IMR-90 (cell line): ENCODE data around the gene ALKBH5. TPM values are rescaled to one million over a fixed set of nuclear protein-coding genes. Genes with fewer than 3 reads are reported as not detected.

ENCODE experiments used
- ATAC-seq: fragments of 200-7000 bp; cut with Tn5 transposase; 2 replicates; pipeline ENCODE4 v1.9.1; 2020; ENCODE audit warnings: low read depth, mild to moderate bottlenecking, moderate library complexity
- BruUV-seq: library from RNA; stranded (reverse); fragments of 400-500 nt; replicated peaks from 2 replicates; lab custom pipeline; 2021; lab: Mats Ljungman, UMichigan
- CTCF ChIA-PET: fragments of 300-600 bp; formaldehyde crosslinking; extraction: SDS; loops from one replicate; lab custom pipeline; 2021; ENCODE audit warnings: antibody characterized with exemption; lab: Yijun Ruan, JAX
- POLR2A ChIA-PET: fragments of 300-600 bp; sonication (Branson Sonifier 250); formaldehyde crosslinking; loops from one replicate; lab custom pipeline; 2022; ENCODE audit warnings: antibody characterized with exemption; ENCODE audit not compliant: unreplicated experiment; lab: Charles Lee
- DNase-seq: peaks from one replicate; pipeline ENCODE4 v3.0.0; 2013
- H2AFZ ChIP-seq: replicated peaks from 2 replicates; pipeline ENCODE3; 2013; ENCODE audit warnings: low read length, mild to moderate bottlenecking; ENCODE audit not compliant: poor library complexity
- H2AK5ac ChIP-seq: 2 replicates; pipeline ENCODE4 v1.6.1; 2013; ENCODE audit warnings: low read depth, low read length, inconsistent platforms
- H2AK9ac ChIP-seq: replicated peaks from 2 replicates; pipeline ENCODE3; 2013; ENCODE audit warnings: mild to moderate bottlenecking, low read depth, low read length, moderate library complexity; ENCODE audit not compliant: poor library complexity
- H2BK120ac ChIP-seq: 2 replicates; pipeline ENCODE4 v1.6.1; 2013; ENCODE audit warnings: low read depth, low read length, inconsistent platforms
- H2BK15ac ChIP-seq: 3 replicates; pipeline ENCODE4 v1.6.1; 2013; ENCODE audit warnings: low read depth, low read length, inconsistent platforms
- H2BK20ac ChIP-seq: 2 replicates; pipeline ENCODE4 v1.6.1; 2013; ENCODE audit warnings: low read depth, mild to moderate bottlenecking, inconsistent platforms, low read length, moderate library complexity
- H2BK5ac ChIP-seq: 2 replicates; pipeline ENCODE4 v1.6.1; 2013; ENCODE audit warnings: mild to moderate bottlenecking, low read depth, low read length, inconsistent platforms; ENCODE audit not compliant: poor library complexity, severe bottlenecking
- H3K14ac ChIP-seq: replicated peaks from 2 replicates; pipeline ENCODE4 v1.6.1; 2013; ENCODE audit warnings: low read depth, low read length, inconsistent platforms
- H3K18ac ChIP-seq: 2 replicates; pipeline ENCODE4 v1.6.1; 2013; ENCODE audit warnings: low read depth, low read length, control low read depth
- H3K23ac ChIP-seq: 2 replicates; pipeline ENCODE4 v1.6.1; 2013; ENCODE audit warnings: low read depth, low read length, inconsistent platforms
- H3K27ac ChIP-seq: 2 replicates; pipeline ENCODE4 v1.5.1; 2013; ENCODE audit warnings: mild to moderate bottlenecking, control low read depth, low read length; ENCODE audit not compliant: insufficient read depth
- H3K27me3 ChIP-seq: 2 replicates; pipeline ENCODE4 v1.6.1; 2013; ENCODE audit warnings: low read length; ENCODE audit not compliant: control insufficient read depth, insufficient read depth
- H3K36me3 ChIP-seq: 2 replicates; pipeline ENCODE4 v1.6.1; 2013; ENCODE audit warnings: low read length, mixed read lengths; ENCODE audit not compliant: control insufficient read depth, insufficient read depth
- H3K4ac ChIP-seq: 2 replicates; pipeline ENCODE4 v1.6.1; 2013; ENCODE audit warnings: low read depth, low read length, inconsistent platforms
- H3K4me1 ChIP-seq: 2 replicates; pipeline ENCODE4 v1.6.1; 2013; ENCODE audit warnings: low read length, mixed read lengths; ENCODE audit not compliant: control insufficient read depth, insufficient read depth
- H3K4me2 ChIP-seq: 2 replicates; pipeline ENCODE4 v1.6.1; 2013; ENCODE audit warnings: low read depth, mild to moderate bottlenecking, control low read depth, low read length, moderate library complexity
- H3K4me3 ChIP-seq: 2 replicates; pipeline ENCODE4 v1.5.1; 2013; ENCODE audit warnings: low read depth, mild to moderate bottlenecking, control low read depth, low read length, moderate library complexity; ENCODE audit not compliant: insufficient read depth
- H3K56ac ChIP-seq: 2 replicates; pipeline ENCODE4 v1.6.1; 2013; ENCODE audit warnings: low read length, inconsistent platforms; ENCODE audit not compliant: insufficient read depth; ENCODE audit errors: extremely low read depth
- H3K79me1 ChIP-seq, 2 experiments: 2 replicates each; pipeline ENCODE4 v1.6.1; 2013; ENCODE audit warnings: low read length in 2 of 2, inconsistent platforms in 1 of 2, low read depth in 1 of 2
- H3K9ac ChIP-seq: 2 replicates; pipeline ENCODE4 v1.6.1; 2013; ENCODE audit warnings: low read depth, low read length, control low read depth
- H3K9me1 ChIP-seq: 2 replicates; pipeline ENCODE4 v1.6.1; 2013; ENCODE audit warnings: low read length, inconsistent platforms; ENCODE audit not compliant: insufficient read depth
- H3K9me3 ChIP-seq: 2 replicates; pipeline ENCODE4 v1.6.1; 2013; ENCODE audit warnings: low read length; ENCODE audit not compliant: control insufficient read depth, insufficient read depth
- H4K20me1 ChIP-seq: 2 replicates; pipeline ENCODE4 v1.6.1; 2013; ENCODE audit warnings: low read length, inconsistent platforms; ENCODE audit not compliant: insufficient read depth
- H4K5ac ChIP-seq: 2 replicates; pipeline ENCODE4 v1.6.1; 2013; ENCODE audit warnings: mild to moderate bottlenecking, low read depth, low read length, control low read depth
- H4K8ac ChIP-seq, 2 experiments: 2 replicates each; pipeline ENCODE4 v1.6.1; 2013; ENCODE audit warnings: low read depth in 2 of 2, low read length in 2 of 2, control low read depth in 1 of 2, inconsistent platforms in 1 of 2
- H4K91ac ChIP-seq: 2 replicates; pipeline ENCODE4 v1.6.1; 2013; ENCODE audit warnings: low read depth, low read length, inconsistent platforms; ENCODE audit not compliant: insufficient read depth
- ELK1 ChIP-seq: fragments of 150-350 bp; IDR thresholded peaks from 2 replicates; pipeline ENCODE4 v1.6.1; 2016; ENCODE audit warnings: low read depth, mild to moderate bottlenecking, low read length, moderate library complexity, borderline replicate concordance
- FOS ChIP-seq: fragments of 150-350 bp; IDR thresholded peaks from 2 replicates; pipeline ENCODE4 v1.6.1; 2016; ENCODE audit warnings: low read depth, low read length
- MAZ ChIP-seq: IDR thresholded peaks from 2 replicates; pipeline ENCODE4 v1.6.1; 2012; ENCODE audit warnings: low read depth, mild to moderate bottlenecking, low read length, improper control_type of control experiment, moderate library complexity, borderline replicate concordance
- MXI1 ChIP-seq: IDR thresholded peaks from 2 replicates; pipeline ENCODE4 v1.6.1; 2012; ENCODE audit warnings: low read depth, mild to moderate bottlenecking, low read length, moderate library complexity, borderline replicate concordance
- POLR2A ChIP-seq: IDR thresholded peaks from 2 replicates; pipeline ENCODE4 v1.6.1; 2012; ENCODE audit warnings: mild to moderate bottlenecking, low read depth, low read length
- RAD21 ChIP-seq: IDR thresholded peaks from 2 replicates; pipeline ENCODE4 v1.6.1; 2012; ENCODE audit warnings: low read length, improper control_type of control experiment
- WGBS, 2 experiments: methylation state at CpG; one replicate each; pipeline versions ENCODE4 v1.1.5 to v1.1.7; 2013; ENCODE audit warnings: missing lambda C conversion rate in 2 of 2; ENCODE audit not compliant: insufficient read length in 1 of 2; ENCODE audit errors: extremely low coverage in 2 of 2; 5-methylcytosine and 5-hydroxymethylcytosine counted together
- dilution Hi-C: fragments of 300-500 bp; cut with HindIII; formaldehyde crosslinking; loops from one replicate; pipeline ENCODE4 v1.14.3; 2018; ENCODE audit warnings: low sequenced_read_pairs; ENCODE audit not compliant: unreplicated experiment
- in situ Hi-C: fragments of 300-500 bp; cut with MboI; formaldehyde crosslinking; loops from 3 replicates; pipeline ENCODE4 v1.14.3; 2019; ENCODE audit warnings: low sequenced_read_pairs, inconsistent platforms, mixed read lengths
- intact Hi-C: fragments of 100-400 bp; cut with micrococcal nuclease; formaldehyde crosslinking; loops from 2 replicates; pipeline ENCODE4 v1.10.0; 2022
- polyA plus RNA-seq, 3 experiments: library from polyadenylated mRNA; depleted of rRNA; stranded (reverse); fragments of >200 nt; gene quantifications; 2 replicates each; pipeline ENCODE4 v1.2.3, GENCODE V29; 2012; ENCODE audit warnings: low replicate concordance in 1 of 3
- total RNA-seq: library from RNA; depleted of rRNA; stranded (reverse); fragments of >200 nt; gene quantifications from 2 replicates; pipeline ENCODE4 v1.2.3, GENCODE V29; 2012

The ALKBH5 gene
- total and polyA plus RNA-seq, 2 of the 4 experiments (the other 2 are of a cell fraction): 57.6 to 79.6 TPM

- no peaks in the 10 kb centered on the region for H3K9me3 ChIP-seq
- H3K9me1 ChIP-seq: peaks cover 12% of the 10 kb centered on the region; the same call in 1 of the 2 replicates
- H3K4ac ChIP-seq: peak overlapping the region; percentile 100
- H2AK5ac ChIP-seq: peak overlapping the region; percentile 97
- H3K9ac ChIP-seq: peak overlapping the region; percentile 96
- H2AK9ac ChIP-seq: peak overlapping the region; percentile 100
- POLR2A ChIA-PET: no interaction called here
- H3K4me1 ChIP-seq: peaks cover 18% of the 10 kb centered on the region
- CTCF ChIA-PET: no interaction called here
- H3K4me2 ChIP-seq: peak overlapping the region; percentile 98
- intact Hi-C loops (loop anchor here (2.0 kb wide), 1 partner anchor 33 kb away; the partner anchor contains the start of gene LLGL1), in situ Hi-C loops (no loop called here), dilution Hi-C loops (no loop called here)
- H2BK120ac ChIP-seq: peak overlapping the region; percentile 95
- peaks cover 35% of the 10 kb centered on the region for H3K36me3 ChIP-seq
- H3K4me3 ChIP-seq: peak overlapping the region; percentile 100
- peak; percentile 62 for DNase-seq
- ATAC-seq: peak; percentile 72
- peak overlapping the region; percentile 99 for H3K18ac ChIP-seq
- H3K56ac ChIP-seq: peak overlapping the region; percentile 94
- peak overlapping the region; percentile 99 for H2AFZ ChIP-seq
- peak overlapping the region; percentile 99 for H2BK5ac ChIP-seq
- peak overlapping the region; percentile 100 for H3K23ac ChIP-seq
- H3K79me1 ChIP-seq: peaks cover 27 to 84% of the 10 kb centered on the region in 2 experiments
- no peak overlapping the region for H2BK20ac ChIP-seq
- WGBS, 2 experiments: 0% methylated on average over 3 of the region's 16 CpGs; no CpG with 5 or more reads in 1 of the 2 experiments
- peak overlapping the region; percentile 100 for H4K91ac ChIP-seq
- H3K14ac ChIP-seq: peak overlapping the region; percentile 100
- peaks cover 25% of the 10 kb centered on the region for H4K20me1 ChIP-seq
- H4K8ac ChIP-seq: peak overlapping the region; percentile 51 to 99
- TF ChIP-seq RAD21 (no peak), MXI1 (peak; percentile 33; the same call in 1 of the 2 replicates), FOS (peak; percentile 13; the same call in 1 of the 2 replicates), POLR2A (no peak), MAZ (peak; percentile 74), ELK1 (no peak)
- H4K5ac ChIP-seq: peak overlapping the region; percentile 98
- H3K27ac ChIP-seq: peak overlapping the region; percentile 94
- no TSS peak for BruUV-seq
- H3K27me3 ChIP-seq: no peaks in the 10 kb centered on the region
- H2BK15ac ChIP-seq: no peak overlapping the region; the same call in 2 of the 3 replicates
Measured at GRCh38 chr17:18257982-18258355, 74.3 kb downstream of the ALKBH5 start.
